ENCODE data around the gene NTN5. TPM values are rescaled to one million over a fixed set of nuclear protein-coding genes. Genes with fewer than 3 reads are reported as not detected.

The NTN5 gene
- total RNA-seq, 1 donor from 2014 or later: 1.8 TPM

- no peak overlapping the region for H3K27ac Mint-ChIP-seq (ENCODE audit: unreplicated experiment)
- DNase-seq: no peak
- TF ChIP-seq CTCF (IDR thresholded peaks at IDR 0.05; ENCODE audit: partially characterized antibody, unreplicated experiment): no peak
- no peaks in the 10 kb centered on the region for H3K36me3 Mint-ChIP-seq (ENCODE audit: unreplicated experiment)
- peaks cover 3% of the 10 kb centered on the region for H3K27me3 Mint-ChIP-seq (ENCODE audit: unreplicated experiment)
- peaks cover 7% of the 10 kb centered on the region for H3K9me3 Mint-ChIP-seq (ENCODE audit: unreplicated experiment)
- H3K4me1 Mint-ChIP-seq (ENCODE audit: low read depth, unreplicated experiment): peaks cover 4% of the 10 kb centered on the region
- H3K4me3 Mint-ChIP-seq (ENCODE audit: unreplicated experiment): no peak overlapping the region
Measured at GRCh38 chr19:48668761-48669160, 4.1 kb downstream of the NTN5 start.

- Mint-ChIP-seq H3K4me1 (ENCODE audit: low read depth, unreplicated experiment) (peaks cover 4% of the 10 kb centered on the region), H3K27me3 (ENCODE audit: unreplicated experiment) (peaks cover 3% of the 10 kb centered on the region), H3K36me3 (ENCODE audit: unreplicated experiment) (no peaks in the 10 kb centered on the region), H3K4me3 (ENCODE audit: unreplicated experiment) (no peak overlapping the region), H3K9me3 (ENCODE audit: unreplicated experiment) (peaks cover 7% of the 10 kb centered on the region), H3K27ac (ENCODE audit: unreplicated experiment) (no peak overlapping the region)
- no peak for TF ChIP-seq CTCF (IDR thresholded peaks at IDR 0.05; ENCODE audit: partially characterized antibody, unreplicated experiment)
- DNase-seq: no peak
Measured at GRCh38 chr19:48668332-48668731, 4.5 kb downstream of the NTN5 start.

- Mint-ChIP-seq H3K4me3 (ENCODE audit: unreplicated experiment) (no peak overlapping the region), H3K4me1 (ENCODE audit: low read depth, unreplicated experiment) (no peaks in the 10 kb centered on the region), H3K27ac (ENCODE audit: unreplicated experiment) (no peak overlapping the region), H3K36me3 (ENCODE audit: unreplicated experiment) (no peaks in the 10 kb centered on the region), H3K27me3 (ENCODE audit: unreplicated experiment) (peaks cover 3% of the 10 kb centered on the region), H3K9me3 (ENCODE audit: unreplicated experiment) (peaks cover 7% of the 10 kb centered on the region)
- DNase-seq: no peak
- TF ChIP-seq CTCF (IDR thresholded peaks at IDR 0.05; ENCODE audit: partially characterized antibody, unreplicated experiment): no peak
Measured at GRCh38 chr19:48665786-48666185, 7.0 kb downstream of the NTN5 start.

- no peak for DNase-seq
- Mint-ChIP-seq H3K4me3 (ENCODE audit: unreplicated experiment) (no peak overlapping the region), H3K27ac (ENCODE audit: unreplicated experiment) (no peak overlapping the region), H3K36me3 (ENCODE audit: unreplicated experiment) (no peaks in the 10 kb centered on the region), H3K9me3 (ENCODE audit: unreplicated experiment) (peaks cover 4% of the 10 kb centered on the region), H3K4me1 (ENCODE audit: low read depth, unreplicated experiment) (no peaks in the 10 kb centered on the region), H3K27me3 (ENCODE audit: unreplicated experiment) (no peaks in the 10 kb centered on the region)
- TF ChIP-seq CTCF (IDR thresholded peaks at IDR 0.05; ENCODE audit: partially characterized antibody, unreplicated experiment): no peak
Measured at GRCh38 chr19:48664476-48664875, 8.3 kb downstream of the NTN5 start.

- no peak overlapping the region for H3K27ac Mint-ChIP-seq (ENCODE audit: unreplicated experiment)
- H3K4me3 Mint-ChIP-seq (ENCODE audit: unreplicated experiment): no peak overlapping the region
Measured at GRCh38 chr19:48663667-48664066, 9.2 kb downstream of the NTN5 start.

More at GRCh38 chr19:48663667-48664066, 9.2 kb downstream of the NTN5 start:
- DNase-seq: no peak
- H3K4me1 Mint-ChIP-seq (ENCODE audit: low read depth, unreplicated experiment): no peaks in the 10 kb centered on the region
- peaks cover 2% of the 10 kb centered on the region for H3K27me3 Mint-ChIP-seq (ENCODE audit: unreplicated experiment)
- no peak for TF ChIP-seq CTCF (IDR thresholded peaks at IDR 0.05; ENCODE audit: partially characterized antibody, unreplicated experiment)
- H3K36me3 Mint-ChIP-seq (ENCODE audit: unreplicated experiment): no peaks in the 10 kb centered on the region
- H3K9me3 Mint-ChIP-seq (ENCODE audit: unreplicated experiment): peaks cover 2% of the 10 kb centered on the region

Data from glutamatergic neuron (in vitro differentiated cells).